ENCODE results near the gene TFEB. TPM values are rescaled to one million over a fixed set of nuclear protein-coding genes. Genes with fewer than 3 reads are reported as not detected.

The TFEB gene
- total and polyA plus RNA-seq, 2 of the 8 experiments (the other 6 are each of a cell fraction or from before 2014, with no cell fraction given), result 2.3 to 6.7 TPM

DNA sequence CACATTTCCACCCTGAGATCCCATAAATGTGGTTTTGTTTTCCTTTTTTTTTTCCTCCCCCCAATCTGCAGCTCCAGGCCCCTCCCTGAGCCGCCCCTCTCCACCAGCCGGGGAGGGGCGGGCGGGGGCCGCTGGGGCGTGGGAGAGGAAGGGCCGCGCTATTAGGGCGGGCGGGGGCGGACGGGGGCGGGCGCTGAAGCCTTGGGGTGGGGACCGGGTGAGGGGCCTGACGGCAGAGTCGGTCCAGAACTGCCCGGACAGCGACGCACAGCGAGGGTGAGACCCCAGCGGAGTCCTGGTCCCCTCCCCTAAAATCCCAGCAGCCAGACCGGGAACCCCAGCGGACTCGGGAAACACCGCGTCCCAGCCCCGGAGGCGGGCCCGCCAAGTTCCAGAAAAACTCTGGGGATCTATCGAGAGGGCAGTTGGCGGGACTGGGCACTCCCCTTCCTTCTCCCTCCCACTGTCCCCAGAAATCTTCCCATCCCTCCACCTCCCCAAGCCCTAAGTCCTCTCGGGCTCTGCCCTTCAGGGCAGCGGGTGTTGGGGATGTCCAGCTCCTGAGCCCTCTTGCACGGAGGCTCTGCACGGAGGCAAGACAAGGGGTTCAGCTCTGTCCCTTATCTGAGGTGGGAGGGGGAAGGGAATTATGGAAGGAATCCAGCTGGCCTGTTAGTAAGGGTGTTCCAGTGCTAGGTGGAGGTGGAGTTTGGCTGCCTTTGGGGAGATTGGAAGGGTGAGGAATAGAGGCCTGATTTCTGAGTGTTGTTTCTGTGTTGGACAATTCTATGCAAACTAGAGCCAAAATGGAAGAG, 45.4 kb upstream of the TFEB start, which contains the start of gene PRICKLE4 (continued):
- no peak for TF ChIP-seq TBP (IDR thresholded peaks at IDR 0.05; ENCODE audit: low read depth, low read length)
- no peak for TF ChIP-seq SP2 (IDR thresholded peaks at IDR 0.05; ENCODE audit: low read length)
- no peak for TF ChIP-seq JUN (IDR thresholded peaks at IDR 0.05; ENCODE audit: low read depth, low read length)
- no peak for TF ChIP-seq CBX5 (IDR thresholded peaks at IDR 0.05; ENCODE audit: low read depth, low read length)
- no peak for TF ChIP-seq NRF1 (IDR thresholded peaks at IDR 0.05; ENCODE audit: low read depth, low read length)
- TF ChIP-seq, protein P1, sequence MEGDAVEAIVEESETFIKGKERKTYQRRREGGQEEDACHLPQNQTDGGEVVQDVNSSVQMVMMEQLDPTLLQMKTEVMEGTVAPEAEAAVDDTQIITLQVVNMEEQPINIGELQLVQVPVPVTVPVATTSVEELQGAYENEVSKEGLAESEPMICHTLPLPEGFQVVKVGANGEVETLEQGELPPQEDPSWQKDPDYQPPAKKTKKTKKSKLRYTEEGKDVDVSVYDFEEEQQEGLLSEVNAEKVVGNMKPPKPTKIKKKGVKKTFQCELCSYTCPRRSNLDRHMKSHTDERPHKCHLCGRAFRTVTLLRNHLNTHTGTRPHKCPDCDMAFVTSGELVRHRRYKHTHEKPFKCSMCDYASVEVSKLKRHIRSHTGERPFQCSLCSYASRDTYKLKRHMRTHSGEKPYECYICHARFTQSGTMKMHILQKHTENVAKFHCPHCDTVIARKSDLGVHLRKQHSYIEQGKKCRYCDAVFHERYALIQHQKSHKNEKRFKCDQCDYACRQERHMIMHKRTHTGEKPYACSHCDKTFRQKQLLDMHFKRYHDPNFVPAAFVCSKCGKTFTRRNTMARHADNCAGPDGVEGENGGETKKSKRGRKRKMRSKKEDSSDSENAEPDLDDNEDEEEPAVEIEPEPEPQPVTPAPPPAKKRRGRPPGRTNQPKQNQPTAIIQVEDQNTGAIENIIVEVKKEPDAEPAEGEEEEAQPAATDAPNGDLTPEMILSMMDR (IDR thresholded peaks at IDR 0.05; ENCODE audit: control extremely low read depth in 1 of 3, insufficient read depth in 1 of 3, low read depth in 1 of 3, low read length in 3 of 3), result no peak
- no peak for TF ChIP-seq EP300 (IDR thresholded peaks at IDR 0.05; ENCODE audit: borderline replicate concordance in 1 of 2, low read depth in 2 of 2, low read length in 2 of 2)
- TF ChIP-seq POLR2A (IDR thresholded peaks at IDR 0.05; ENCODE audit: control extremely low read depth in 1 of 2, low read depth in 2 of 2, low read length in 2 of 2), result no peak
- peak; percentile 52; the same call in 1 of the 2 replicates for TF ChIP-seq EGR1 (IDR thresholded peaks at IDR 0.05; ENCODE audit: borderline replicate concordance, low read depth, low read length)
- TF ChIP-seq SUZ12 (IDR thresholded peaks at IDR 0.05; ENCODE audit: low read length), result peak; percentile 41; the same call in 1 of the 2 replicates
- TF ChIP-seq TAF1 (IDR thresholded peaks at IDR 0.05; ENCODE audit: low read depth, low read length), result 0 out of 2 replicates have a peak, but pooled peaks have one; percentile 22
- TF ChIP-seq YY1 (IDR thresholded peaks at IDR 0.05; ENCODE audit: low read depth, low read length), result no peak
- TF ChIP-seq, protein P2, sequence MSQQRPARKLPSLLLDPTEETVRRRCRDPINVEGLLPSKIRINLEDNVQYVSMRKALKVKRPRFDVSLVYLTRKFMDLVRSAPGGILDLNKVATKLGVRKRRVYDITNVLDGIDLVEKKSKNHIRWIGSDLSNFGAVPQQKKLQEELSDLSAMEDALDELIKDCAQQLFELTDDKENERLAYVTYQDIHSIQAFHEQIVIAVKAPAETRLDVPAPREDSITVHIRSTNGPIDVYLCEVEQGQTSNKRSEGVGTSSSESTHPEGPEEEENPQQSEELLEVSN (IDR thresholded peaks at IDR 0.05), result no peak
- TF ChIP-seq TAF7 (optimal IDR thresholded peaks at IDR 0.05; ENCODE audit: borderline replicate concordance, low read depth, low read length), result no peak
- no peak for TF ChIP-seq GABPA (IDR thresholded peaks at IDR 0.05; ENCODE audit: borderline replicate concordance, insufficient read depth, low read length)
- no peak for TF ChIP-seq POU5F1 (IDR thresholded peaks at IDR 0.05; ENCODE audit: low read depth, low read length)
- TF ChIP-seq MAFK (IDR thresholded peaks at IDR 0.05; ENCODE audit: low read depth, low read length), result no peak
- TF ChIP-seq RNF2 (IDR thresholded peaks at IDR 0.05; ENCODE audit: borderline replicate concordance, low read depth, low read length, missing control alignments, poor library complexity, severe bottlenecking), result no peak
- no peak for TF ChIP-seq PHF8 (conservative IDR thresholded peaks at IDR 0.05; ENCODE audit: low read depth, low read length)
- no peak for TF ChIP-seq RFX5 (IDR thresholded peaks at IDR 0.05; ENCODE audit: borderline replicate concordance, low read depth, low read length)
- no peak for TF ChIP-seq SIRT6 (IDR thresholded peaks at IDR 0.05; ENCODE audit: low read length)
